ENCODE measurements around the gene CDH8.

- no peak for TF ChIP-seq CTCF (conservative IDR thresholded peaks at IDR 0.05; ENCODE audit: low read length)
- TF ChIP-seq EZH2phosphoT487 (IDR thresholded peaks at IDR 0.05; ENCODE audit: borderline replicate concordance, low read depth, low read length): no peak
These were observed 218.5 kb downstream of the CDH8 start for GRCh38 chr16:61817583-61818278.
